SHP77 (cell line): Measurements from ENCODE around the gene CRELD1.

ENCODE experiments used
- DNase-seq, 2 experiments: peaks; one replicate each; lab custom pipeline; 2025; lab: John Stamatoyannopoulos, UW

CRELD1 gene

DNA sequence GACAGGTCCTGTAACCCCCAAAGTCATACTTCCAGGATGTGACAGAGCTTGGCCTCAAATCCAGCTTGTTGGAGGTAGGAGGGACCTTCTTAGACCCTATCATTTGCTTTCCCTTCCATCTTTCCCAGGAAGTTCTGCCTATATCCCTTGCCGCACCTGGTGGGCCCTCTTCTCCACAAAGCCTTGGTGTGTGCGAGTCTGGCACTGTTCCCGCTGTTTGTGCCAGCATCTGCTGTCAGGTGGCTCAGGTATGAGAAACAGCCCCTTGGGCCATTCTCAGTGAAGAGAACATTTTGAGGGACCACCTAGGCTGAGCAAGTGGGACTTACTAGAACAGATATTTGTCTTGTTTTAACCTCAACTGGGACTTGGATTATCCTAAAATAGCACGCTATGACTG, 29.7 kb upstream of the CRELD1 start:
- no peak for DNase-seq

DNA sequence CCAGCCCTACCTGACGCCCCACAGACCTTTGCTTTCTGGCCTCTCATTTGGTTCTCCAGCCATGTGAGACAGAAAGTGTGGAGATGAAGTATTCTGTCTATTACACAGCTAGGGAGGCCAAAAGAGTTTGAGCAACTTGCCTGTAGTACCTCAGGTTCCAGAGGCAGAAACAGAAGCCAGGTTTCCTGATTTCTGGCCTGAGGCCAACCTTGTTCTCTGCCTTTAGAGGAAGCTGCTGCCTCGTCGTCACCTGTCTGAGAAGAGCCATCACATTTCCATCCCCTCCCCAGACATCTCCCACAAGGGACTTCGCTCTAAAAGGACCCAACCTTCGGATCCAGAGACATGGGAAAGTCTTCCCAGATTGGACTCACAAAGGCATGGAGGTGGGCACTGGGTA, 27.2 kb upstream of the CRELD1 start:
- no peak for DNase-seq

DNA sequence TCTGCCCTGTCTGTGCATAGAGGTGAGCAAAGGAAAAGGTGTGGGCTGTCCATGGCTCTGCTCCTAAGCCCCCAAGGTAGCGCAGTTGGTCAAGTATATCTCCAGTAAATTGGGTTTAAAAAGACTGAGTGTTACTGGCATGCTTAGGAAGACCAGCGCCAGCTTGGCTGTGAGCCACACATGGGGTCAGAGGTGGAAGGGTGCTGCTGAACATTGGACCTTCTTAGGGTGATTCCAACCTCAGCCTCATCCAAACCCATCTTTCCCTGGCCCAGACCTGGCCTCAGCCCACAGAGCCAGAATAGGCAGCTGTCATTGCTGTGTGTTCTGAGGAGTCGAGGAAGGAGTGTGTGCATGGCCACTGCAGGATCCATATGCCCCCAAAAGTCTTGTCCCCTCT, 25.3 kb upstream of the CRELD1 start:
- DNase-seq: no peak

DNA sequence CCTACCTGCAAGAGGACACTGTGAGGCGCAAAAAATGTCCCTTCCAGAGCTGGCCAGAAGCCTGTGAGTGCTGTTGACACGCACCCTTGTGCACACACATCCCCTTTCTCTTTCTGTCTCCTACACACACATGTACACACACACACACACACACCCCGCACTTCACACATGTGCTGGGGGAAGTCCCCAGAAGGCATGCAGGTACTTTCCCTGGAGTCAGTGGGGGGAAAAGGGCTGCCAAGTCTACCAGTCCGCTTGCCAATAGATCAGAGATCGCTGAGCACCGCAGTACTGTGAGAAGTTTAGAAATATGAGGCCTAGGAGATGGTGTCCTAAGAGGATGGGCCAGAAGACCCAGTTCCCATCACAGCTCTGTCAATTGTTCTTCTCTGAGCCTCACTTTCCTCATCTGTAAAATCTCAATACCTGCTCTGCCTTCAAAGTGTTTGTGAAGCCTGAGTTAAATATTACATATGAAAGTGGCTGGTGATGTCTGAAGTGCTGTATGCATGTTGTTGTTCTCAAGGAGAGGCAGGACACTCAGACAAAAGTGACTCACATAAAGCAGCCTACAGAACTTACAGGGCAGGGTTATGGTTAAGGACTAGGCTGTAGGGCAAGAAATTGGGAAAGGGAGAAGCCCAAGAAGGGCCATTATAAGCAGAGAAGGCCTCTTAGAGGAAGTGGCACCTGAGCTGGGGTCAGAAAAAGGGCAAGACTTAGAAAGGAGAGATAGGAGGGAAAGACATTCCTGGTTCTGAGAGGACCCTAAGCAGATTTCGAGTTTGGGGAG, 24.2 kb upstream of the CRELD1 start:
- DNase-seq: no peak

DNA sequence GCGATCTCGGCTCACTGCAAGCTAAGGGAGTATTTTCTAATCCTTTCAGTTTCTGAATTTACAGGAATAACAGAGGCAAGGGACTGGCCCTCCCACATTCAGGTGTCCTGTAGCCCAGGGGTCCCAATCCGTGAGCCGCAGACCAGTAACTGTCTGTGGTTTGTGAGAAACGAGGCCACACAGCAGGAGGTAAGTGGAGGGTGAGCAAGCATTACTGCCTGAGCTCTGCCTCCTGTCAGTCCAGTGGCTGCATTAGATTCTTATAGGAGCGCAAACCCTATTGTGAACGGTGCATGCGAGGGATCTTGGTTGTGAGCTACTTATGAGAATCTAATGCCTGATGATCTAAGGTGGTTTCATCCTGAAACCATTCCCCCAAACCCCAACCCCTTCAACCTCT, 21.8 kb upstream of the CRELD1 start:
- DNase-seq: no peak

DNA sequence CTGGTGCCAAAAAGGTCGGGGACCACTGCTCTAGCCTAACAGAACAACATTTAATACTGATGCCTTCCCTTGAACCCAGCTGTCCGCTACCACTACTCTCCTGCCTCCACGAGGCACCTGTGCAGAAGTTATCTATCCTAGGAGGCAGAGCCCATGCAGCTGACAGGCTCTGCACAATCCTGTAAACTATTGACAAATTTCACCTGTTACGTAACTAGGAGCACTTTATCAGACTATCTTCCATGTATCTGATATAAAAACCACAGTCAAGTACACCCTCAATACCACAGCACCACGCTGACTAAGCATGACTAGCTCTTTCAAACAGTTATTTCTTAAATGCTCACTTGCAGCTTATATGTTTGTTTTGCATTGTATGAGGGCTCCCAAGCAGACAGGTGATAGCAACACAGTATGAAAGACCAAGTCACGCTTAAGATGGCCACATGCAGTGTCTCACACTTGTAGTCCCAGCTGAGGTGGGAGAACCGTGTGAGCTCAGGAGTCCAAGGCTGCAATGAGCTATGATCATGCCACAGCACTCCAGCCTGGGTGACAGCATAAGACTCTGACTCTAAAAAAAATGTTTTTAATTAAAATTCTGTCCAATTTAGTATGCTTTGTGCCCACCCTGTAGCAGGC, 21.2 kb upstream of the CRELD1 start:
- no peak for DNase-seq

DNA sequence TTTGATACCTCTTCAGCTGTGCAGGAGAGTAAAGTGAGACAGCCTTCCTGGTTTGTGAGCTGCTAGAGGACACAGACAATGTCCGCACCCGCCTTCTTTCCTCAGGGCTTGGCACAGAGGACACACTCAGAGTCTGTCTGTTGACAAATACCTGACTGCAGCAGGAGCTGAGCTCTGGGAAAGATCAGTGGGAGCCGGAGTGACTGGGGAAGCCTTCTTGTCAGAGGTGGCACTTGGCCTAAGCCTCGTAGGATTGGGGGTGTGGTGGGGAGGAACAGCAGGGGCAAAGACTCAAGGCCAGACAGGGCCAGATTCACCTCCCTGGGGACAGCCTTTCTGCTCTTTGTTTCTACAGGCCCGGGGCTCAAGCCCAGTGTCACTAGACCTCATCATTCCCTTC, 20.0 kb upstream of the CRELD1 start:
- DNase-seq: no peak

DNA sequence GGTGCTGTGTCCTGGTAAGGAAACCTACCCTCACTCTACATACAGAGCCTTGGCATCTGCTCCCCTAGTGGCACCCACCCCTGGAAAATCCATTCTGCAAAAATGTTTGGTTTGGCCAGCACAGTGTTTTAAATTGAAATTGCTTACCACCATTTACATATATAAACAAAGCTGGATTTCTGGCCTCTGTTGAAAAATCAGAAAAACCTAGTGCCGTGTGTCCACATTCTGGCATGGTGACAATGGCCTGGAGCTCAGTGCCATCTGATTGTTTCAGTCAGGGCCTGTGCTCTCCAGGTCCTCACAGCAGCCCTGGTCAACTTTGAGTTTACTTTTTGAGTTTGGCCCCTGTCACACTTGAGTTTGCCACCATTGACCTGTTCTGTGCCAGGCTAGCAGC, 19.6 kb upstream of the CRELD1 start:
- no peak for DNase-seq

DNA sequence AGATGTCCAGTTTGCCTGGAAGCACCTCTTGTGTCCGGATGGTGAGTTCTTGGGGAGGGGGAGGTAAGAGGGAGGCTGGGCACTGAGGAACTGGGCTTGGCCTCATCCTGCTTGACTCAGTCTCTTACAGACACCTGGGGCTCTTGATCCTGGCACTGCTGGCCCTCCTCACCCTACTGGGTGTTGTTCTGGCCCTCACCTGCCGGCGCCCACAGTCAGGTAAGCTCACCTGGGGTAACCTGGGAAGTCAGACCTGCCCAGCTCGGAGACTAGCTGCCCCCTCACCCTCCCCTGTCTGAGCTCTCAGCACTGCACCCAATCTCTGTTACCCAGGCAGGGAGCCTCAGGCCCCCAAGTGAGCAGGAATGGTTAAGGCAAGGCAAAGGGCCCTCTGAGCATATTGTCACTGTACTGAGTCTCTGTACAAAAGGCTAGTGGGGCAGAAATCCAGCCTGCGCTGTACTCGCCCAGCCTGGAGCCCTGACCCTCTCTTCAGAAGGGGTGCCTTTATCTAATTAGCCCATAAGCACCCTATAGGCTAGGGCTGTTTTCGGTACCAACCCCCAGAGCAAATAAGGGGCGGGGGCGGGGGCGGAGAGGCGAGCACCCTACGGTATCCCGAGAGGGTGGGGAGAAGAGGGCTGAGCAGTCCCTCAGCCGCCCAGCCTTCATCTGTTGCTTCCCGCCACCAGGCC, 18.9 kb upstream of the CRELD1 start:
- peak in 1 of 2 experiments; percentile 14 for DNase-seq

DNA sequence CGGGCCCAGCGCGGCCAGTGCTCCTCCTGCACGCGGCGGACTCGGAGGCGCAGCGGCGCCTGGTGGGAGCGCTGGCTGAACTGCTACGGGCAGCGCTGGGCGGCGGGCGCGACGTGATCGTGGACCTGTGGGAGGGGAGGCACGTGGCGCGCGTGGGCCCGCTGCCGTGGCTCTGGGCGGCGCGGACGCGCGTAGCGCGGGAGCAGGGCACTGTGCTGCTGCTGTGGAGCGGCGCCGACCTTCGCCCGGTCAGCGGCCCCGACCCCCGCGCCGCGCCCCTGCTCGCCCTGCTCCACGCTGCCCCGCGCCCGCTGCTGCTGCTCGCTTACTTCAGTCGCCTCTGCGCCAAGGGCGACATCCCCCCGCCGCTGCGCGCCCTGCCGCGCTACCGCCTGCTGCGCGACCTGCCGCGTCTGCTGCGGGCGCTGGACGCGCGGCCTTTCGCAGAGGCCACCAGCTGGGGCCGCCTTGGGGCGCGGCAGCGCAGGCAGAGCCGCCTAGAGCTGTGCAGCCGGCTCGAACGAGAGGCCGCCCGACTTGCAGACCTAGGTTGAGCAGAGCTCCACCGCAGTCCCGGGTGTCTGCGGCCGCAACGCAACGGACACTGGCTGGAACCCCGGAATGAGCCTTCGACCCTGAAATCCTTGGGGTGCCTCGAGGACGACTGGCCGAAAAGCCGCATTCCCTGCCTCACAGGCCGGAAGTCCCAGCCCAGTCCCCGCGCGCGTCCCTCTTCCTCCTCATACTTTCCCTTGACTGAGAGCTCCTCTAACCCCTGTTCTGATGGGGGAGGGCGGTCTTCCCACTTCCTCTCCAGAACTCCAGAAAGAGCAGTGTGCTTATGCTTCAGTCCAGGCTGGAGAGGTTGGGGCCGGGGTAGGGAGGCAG, 18.1 kb upstream of the CRELD1 start:
- DNase-seq: no peak

DNA sequence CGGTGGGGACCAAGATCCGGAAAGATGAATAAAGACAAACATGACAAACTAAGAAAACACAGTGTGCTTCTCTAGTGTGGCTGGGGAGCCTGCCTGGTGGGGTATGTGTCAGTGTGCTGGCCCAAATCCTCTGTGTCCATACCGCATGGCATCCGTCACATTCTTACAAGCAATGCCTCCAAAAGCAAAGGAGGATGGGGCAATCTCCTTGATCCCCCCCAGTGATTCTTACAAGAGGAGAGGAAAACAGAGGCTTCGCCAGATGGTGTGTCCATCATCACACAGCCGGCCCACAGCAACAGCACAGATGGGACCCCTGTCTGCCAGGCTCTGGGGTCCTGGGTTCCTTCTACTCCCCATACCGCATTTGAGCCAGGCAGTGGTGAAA, 17.3 kb upstream of the CRELD1 start:
- no peak for DNase-seq

DNA sequence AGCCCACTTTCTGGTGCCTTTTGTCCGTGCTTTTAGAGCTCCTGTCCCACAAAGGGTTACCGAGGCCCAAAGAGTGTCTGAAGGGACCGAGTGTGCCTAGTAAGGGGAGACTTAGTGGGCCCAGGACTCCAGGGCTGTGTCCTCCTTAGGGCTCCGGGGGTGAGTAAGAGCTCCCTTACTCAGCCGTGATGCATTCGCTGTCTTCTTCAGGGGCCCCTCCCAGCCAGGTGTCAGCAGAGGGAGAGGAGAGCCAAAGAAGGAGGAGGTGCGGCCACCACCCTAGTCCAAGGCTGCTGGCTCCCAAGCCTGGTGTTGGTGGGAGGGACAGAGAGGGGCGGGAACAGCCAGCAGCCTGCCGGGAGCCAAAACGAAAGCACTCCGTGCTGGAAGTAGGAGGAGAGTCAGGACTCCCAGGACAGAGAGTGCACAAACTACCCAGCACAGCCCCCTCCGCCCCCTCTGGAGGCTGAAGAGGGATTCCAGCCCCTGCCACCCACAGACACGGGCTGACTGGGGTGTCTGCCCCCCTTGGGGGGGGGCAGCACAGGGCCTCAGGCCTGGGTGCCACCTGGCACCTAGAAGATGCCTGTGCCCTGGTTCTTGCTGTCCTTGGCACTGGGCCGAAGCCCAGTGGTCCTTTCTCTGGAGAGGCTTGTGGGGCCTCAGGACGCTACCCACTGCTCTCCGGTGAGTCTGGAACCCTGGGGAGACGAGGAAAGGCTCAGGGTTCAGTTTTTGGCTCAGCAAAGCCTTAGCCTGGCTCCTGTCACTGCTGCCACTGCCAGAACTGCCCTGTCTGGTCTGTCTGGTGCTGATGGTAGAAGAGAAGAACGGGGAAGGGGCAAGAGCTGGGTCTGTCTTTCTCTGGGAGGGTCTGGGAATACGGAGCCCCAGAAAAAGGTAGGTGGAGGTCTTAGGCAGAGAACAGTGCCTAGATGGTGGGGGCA, 16.6 kb upstream of the CRELD1 start, which contains the start of gene IL17RC:
IL17RC (plus strand) TSS at position 365 of the 947 bp plus-strand sequence; CDS start at position 583, 218 bp downstream.
- peak; percentile 65 to 80 for DNase-seq

DNA sequence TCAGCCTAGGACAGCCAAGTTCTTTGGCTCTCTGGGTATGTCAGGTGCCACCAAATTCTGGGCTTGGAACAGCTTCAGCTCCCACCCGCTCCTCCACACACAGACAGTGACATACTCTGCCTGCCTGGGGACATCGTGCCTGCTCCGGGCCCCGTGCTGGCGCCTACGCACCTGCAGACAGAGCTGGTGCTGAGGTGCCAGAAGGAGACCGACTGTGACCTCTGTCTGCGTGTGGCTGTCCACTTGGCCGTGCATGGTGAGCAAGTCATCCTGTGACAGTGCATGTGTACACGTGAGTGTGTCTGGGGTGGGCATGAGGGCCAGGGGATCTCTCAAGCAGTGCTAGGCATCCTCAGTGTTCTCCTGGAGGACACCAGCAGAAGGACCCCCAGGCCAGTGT, 15.8 kb upstream of the CRELD1 start:
- no peak for DNase-seq

DNA sequence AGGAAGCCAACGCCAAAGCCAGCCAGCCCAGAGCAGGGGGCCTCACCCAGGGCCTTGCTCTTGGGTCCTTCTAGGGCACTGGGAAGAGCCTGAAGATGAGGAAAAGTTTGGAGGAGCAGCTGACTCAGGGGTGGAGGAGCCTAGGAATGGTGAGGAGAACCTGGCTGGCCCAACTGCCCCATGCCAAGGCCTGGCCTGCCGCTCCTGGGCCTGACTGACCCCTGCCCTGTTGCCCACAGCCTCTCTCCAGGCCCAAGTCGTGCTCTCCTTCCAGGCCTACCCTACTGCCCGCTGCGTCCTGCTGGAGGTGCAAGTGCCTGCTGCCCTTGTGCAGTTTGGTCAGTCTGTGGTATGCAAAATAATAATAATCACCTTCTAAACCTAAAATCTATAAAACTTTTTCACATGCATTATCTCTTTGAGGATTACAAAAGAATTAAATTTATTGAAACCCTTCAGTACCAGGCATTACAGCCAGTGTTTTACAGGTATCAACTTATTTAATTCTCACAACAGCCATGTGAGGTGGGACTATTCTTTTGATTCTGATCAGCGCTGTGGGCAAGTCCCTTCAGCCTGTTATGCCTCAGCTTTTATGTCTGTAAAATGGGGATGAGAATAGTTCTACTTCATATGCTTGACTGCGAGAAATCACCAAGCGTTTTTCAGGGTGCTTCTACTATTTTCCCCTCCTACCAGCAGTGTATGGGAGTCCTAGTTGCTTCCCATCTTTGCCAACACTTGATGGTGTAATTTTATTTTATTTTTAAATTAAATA, 15.2 kb upstream of the CRELD1 start:
- no peak for DNase-seq

DNA sequence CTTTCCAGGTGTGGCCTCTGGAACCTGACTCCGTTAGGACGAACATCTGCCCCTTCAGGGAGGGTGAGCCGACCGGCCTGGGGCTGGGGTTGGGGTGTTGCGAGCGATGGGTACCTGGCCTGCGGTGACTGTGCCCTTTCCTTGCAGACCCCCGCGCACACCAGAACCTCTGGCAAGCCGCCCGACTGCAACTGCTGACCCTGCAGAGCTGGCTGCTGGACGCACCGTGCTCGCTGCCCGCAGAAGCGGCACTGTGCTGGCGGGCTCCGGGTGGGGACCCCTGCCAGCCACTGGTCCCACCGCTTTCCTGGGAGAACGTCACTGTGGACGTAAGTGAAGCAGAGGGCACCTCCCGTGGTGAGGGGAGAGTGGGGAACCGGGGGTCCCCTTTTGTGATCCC, 5.5 kb upstream of the CRELD1 start:
- no peak for DNase-seq

DNA sequence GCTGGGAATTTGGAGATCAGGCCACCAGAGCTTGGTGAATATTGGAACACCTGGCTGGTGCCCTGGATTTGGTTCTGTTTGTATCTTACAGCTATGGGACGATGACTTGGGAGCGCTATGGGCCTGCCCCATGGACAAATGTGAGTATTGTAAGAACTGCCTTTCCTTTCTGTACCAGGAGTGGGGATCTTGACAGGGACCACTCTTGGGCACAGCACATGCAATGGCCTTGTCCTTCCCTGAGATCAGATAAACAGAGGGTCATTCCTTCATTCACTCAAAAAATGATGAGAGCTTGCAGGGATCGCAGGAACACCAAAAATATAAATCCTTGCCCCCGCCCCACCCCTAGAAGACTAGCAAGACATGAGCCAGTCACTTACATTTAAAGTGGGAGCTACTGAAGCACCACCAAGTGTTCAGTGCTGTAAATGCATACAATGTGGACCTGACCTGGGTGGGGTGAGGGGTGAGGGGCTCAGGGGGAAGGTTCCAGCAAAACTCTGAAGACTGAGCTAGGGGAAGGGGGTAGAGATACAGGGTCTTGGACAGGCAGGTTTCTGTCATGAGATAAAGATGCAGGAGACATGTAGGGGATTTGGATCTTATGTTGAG, 2.7 kb upstream of the CRELD1 start:
- DNase-seq: no peak

DNA sequence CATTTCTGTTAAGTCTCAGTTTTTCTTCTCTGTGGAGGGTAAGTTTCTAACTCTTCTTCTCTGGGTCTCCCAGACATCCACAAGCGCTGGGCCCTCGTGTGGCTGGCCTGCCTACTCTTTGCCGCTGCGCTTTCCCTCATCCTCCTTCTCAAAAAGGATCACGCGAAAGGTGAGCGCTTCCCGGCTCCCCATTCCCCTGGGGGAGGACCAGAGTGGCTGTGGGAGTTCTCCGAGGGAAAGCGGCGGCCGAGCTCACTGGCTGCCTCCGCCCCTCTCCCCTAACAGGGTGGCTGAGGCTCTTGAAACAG, 1.1 kb upstream of the CRELD1 start:
- DNase-seq: no peak

DNA sequence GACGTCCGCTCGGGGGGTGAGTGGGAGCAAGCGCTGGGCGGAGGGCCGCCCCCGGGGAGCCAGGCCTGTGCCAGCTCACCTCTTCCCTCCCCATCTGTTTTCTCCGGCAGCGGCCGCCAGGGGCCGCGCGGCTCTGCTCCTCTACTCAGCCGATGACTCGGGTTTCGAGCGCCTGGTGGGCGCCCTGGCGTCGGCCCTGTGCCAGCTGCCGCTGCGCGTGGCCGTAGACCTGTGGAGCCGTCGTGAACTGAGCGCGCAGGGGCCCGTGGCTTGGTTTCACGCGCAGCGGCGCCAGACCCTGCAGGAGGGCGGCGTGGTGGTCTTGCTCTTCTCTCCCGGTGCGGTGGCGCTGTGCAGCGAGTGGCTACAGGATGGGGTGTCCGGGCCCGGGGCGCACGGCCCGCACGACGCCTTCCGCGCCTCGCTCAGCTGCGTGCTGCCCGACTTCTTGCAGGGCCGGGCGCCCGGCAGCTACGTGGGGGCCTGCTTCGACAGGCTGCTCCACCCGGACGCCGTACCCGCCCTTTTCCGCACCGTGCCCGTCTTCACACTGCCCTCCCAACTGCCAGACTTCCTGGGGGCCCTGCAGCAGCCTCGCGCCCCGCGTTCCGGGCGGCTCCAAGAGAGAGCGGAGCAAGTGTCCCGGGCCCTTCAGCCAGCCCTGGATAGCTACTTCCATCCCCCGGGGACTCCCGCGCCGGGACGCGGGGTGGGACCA, 632 bp upstream of the CRELD1 start:
- DNase-seq: peak; percentile 58 to 84

DNA sequence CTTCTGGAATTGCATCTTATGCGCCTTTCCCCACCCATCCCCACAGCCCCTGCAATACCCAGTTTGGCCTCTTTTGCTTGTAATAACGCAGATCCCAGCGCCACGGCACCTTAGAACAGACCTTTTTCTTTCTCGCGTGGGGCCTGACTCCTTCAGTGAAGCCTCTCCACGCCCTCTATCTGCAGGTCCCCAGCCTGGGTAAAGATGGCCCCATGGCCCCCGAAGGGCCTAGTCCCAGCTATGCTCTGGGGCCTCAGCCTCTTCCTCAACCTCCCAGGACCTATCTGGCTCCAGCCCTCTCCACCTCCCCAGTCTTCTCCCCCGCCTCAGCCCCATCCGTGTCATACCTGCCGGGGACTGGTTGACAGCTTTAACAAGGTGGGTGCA, 594 bp downstream of the CRELD1 start:
- DNase-seq: no peak
